HG02610 (cell line): ENCODE data around the gene CARM1.
"Not testable (repeated sequence)": the region's sequence is repeated elsewhere in the genome, so short reads cannot be mapped to it uniquely, and the experiment has no call there.

ENCODE experiments used
- ATAC-seq: cut with Tn5 transposase; IDR thresholded peaks from one replicate; pipeline ENCODE4 v1.9.1; 2021; ENCODE audit warnings: mild to moderate bottlenecking, moderate library complexity; ENCODE audit not compliant: unreplicated experiment

CARM1 gene

DNA sequence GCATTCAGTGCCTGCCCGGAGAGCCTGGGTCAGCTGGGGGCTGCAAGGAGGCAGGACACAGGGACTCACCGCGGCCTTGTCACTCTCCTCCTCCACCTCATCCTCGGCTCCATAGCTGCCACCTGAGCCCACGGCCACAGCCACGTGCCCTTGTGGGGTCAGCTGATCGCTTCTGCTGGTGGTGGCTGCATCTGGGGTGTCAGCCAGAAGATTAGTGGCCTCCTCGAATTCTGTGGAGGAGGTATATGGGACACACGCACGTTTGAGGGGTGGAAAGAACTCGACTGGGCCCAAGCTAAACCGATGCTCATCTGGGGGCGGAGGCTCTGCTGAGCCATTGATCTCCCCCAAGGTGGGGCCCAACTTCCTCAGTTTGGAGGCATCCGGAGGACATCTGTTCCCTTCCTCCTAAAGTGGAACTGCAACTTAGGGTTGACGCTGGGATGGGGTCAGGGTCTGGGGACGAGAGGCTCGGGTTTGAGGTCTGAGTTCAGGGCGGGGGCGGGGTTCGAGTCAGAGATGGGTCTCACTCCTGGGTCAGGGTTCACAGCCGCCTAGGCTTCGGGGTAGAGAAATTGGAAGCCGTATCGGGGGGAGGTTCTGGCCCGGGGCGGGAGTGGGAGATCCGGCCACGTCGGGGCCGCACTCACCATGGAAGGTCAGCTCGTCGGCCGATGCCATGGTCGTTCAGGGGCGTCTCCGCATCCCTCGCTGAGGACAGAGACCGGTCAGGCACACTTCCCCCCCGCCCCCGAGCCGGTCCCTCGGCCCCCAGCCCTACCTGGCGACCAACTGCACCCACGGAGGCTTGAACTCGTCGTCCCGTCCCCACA is 56.6 kb downstream of the CARM1 start:
- ATAC-seq = no peak

DNA sequence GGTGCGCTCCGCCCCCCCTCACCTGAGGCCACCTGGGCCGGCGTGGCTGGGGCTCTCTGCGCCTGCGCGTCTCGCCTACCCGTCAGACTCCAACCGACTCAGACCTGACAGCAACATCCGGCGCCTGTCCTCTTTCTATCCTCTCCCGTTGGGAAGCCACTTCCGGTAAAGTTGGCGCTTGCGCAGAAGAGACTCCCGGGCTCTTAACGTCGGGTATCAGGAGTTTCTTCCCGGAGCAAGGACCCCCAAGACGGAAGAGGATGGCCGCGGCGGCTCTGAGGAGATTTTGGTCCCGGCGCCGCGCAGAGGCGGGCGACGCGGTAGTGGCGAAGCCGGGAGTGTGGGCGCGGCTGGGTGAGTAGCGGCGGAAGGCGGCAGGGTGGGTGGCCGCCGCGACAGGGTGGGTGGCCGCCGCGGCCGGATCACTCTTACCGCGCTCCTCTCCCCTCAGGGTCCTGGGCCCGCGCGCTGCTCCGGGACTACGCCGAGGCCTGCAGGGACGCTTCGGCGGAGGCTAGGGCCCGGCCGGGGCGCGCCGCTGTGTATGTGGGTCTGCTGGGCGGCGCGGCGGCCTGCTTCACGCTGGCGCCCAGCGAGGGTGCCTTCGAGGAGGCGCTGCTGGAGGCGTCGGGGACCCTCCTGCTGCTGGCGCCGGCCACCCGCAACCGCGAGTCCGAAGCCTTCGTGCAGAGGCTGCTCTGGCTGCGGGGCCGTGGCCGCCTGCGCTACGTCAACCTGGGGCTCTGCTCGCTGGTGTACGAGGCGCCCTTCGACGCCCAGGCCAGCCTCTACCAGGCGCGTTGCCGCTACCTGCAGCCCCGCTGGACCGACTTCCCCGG is 57.4 kb downstream of the CARM1 start, which contains the start of the genes TIMM29 and YIPF2:
TIMM29 (plus strand) TSS at position 249 of the 839 bp plus-strand sequence; CDS start at position 261, 12 bp downstream.
YIPF2 (minus strand) TSS at position 77 of the 839 bp plus-strand sequence. CDS start 229 bp downstream, outside the sequence.
- peak; percentile 82 for ATAC-seq

DNA sequence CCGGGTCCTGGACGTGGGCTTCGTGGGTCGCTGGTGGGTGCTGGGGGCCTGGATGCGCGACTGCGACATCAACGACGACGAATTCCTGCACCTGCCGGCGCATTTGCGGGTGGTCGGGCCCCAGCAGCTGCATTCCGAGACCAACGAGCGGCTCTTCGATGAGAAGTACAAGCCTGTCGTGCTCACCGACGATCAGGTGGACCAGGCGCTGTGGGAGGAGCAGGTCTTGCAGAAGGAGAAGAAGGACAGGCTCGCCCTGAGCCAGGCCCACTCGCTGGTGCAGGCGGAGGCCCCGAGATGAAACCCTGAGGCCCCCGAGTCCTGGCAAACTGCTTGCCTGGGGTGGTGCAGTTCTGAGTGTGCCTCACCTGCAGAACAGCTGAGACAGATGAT is 58.0 kb downstream of the CARM1 start:
- no peak for ATAC-seq

DNA sequence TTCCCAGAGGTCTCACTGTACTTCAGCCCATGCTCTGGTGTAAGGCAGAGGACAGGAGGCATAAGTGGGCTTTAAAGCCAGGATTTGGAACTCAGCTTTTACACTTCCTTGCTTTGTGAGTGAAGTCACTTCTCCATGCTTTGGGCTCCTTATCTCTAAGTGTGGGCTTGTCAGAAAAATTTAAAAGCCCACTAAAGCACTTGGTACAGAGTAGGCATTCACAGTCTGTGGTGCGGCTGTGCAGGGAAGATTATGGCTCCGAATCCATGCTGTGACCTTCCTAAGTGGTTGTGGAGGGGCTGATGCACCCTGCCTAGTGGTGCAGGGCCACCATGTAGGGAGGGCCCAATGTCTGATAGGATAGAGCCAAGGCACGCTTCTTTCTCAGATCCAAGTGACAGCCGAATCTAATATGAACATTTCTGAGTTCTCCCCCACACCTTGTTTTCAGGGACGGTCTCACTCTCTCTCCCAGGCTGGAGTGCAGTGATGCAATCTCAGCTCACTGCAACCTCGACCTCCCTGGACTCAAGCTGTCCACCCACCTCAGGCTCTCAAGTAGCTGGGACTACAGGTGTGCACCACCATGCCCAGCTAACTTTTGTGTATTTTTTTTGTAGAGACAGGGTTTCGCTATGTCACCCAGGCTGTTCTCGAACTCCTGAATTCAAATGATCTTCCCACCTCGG is 64.2 kb downstream of the CARM1 start:
- no peak for ATAC-seq

DNA sequence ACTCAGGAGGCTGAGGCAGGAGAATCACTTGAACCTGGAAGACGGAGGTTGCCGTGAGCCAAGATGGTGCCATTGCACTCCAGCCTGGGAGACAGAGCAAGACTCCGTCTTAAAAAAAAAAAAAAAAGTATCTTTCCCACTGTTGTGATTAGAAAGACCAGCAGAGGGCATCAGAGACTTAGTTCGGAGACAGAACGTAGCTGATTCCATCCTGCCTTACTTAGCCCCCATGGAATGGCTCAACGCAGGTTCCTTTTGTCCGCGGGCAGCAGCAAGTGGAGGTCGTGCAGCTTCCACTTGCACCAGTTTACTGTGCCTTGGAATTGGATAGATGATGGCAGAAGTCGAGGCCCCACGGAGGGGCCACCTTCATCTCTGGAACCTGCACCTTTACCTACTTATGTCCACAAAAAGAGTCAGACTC is 65.3 kb downstream of the CARM1 start:
- no peak for ATAC-seq

DNA sequence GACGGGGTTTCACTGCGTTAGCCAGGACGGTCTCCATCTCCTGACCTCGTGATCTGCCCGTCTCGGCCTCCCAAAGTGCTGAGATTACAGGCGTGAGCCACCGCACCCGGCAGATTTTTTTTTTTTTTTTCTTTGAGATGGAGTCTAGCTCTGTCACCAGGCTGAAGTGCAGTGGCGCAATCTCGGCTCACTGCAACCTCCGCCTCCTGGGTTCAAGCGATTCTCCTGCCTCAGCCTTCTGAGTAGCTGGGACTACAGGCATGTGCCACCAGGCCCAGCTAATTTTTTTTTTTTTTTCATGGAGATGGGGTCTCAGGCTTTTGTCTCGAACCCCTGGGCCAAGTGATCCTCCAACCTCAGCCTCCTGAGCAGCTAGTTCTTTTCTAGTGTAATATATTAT is 70.3 kb downstream of the CARM1 start:
- ATAC-seq = not testable (repeated sequence)

DNA sequence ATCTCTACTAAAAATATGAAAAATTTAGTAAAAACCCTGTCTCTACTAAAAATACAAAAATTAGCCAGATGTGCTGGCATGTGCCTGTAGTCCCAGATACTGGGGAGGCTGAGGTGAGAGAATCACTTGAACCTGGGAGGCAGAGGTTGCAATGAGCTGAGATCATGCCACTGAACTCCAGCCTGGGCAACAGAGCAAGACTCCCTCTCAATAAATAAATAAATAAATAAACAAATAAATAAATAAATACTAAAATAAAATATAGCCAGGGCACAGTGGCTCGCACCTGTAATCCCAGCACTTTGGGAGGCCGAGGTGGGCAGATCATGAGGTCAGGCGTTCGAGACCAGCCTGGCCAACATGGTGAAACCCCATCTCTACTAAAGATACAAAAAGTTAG is 72.1 kb downstream of the CARM1 start:
- ATAC-seq = not testable (repeated sequence)

DNA sequence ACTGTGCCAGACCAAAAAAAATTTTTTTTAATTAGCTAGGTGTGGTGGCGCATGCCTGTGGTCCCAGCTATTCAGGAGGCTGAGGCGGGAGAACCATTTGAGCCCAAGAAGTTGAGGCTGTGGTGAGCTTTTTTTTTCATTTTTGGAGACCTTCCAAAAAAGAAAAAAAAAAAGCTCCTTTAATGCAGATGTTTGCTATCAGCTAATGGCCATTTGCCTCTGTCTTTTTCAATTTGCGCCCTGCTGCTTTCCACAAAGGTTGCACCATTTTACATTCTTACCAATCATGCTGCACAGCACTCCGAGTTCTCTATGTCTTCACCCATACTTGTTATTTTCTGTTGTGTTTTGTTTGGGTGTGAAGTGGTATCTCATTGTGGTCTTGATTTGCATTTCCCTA is 73.9 kb downstream of the CARM1 start:
- no peak for ATAC-seq

DNA sequence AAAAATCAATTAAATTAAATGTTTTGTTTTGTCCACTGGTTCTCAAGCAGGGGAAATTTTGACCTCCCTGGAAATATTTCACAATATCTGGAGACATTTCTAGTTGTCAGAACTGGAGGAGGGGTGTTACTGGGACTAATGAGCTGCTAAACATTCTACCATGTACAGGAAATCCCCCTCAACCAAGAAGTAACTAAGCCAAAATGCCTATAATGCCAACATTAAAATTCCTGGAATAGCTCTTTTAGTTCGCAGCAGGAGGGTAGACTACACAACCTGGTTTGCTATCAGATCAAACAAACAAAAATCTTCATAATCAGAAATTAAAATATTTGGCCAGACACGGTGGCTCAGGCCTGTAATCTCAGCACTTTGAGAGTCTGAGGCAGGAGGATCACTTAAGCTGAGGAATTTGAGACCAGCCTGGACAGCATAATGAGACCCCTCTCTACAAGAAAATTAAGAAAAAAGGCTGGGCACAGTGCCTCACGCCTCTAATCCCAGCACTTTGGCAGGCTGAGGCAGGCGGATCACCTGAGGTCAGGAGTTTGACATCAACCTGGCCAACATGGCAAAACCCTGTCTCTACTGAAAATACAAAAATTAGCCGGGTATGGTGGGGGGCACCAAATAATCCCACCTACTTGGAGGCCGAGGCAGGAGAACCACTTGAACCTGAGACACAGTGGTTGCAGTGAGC is 75.8 kb downstream of the CARM1 start:
- ATAC-seq = no peak

DNA sequence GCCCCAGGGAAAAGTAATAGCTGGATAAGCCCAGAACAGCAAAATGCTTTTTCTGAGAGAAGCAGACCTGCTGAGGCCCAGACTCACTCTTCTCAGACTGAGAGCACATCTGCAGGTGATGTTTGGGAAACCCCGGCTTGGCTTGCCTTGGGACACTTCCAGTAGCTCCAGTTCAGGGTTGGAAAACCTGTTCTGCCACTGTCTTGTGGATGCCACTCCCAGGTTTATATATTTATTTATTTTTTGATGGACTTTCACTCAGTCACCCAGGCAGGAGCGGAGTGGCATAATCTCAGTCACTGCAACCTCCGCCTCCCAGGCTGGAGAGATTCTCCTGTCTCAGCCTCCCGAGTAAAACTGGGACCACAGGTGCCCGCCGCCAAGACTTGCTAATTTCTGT is 81.5 kb downstream of the CARM1 start:
- ATAC-seq = no peak

DNA sequence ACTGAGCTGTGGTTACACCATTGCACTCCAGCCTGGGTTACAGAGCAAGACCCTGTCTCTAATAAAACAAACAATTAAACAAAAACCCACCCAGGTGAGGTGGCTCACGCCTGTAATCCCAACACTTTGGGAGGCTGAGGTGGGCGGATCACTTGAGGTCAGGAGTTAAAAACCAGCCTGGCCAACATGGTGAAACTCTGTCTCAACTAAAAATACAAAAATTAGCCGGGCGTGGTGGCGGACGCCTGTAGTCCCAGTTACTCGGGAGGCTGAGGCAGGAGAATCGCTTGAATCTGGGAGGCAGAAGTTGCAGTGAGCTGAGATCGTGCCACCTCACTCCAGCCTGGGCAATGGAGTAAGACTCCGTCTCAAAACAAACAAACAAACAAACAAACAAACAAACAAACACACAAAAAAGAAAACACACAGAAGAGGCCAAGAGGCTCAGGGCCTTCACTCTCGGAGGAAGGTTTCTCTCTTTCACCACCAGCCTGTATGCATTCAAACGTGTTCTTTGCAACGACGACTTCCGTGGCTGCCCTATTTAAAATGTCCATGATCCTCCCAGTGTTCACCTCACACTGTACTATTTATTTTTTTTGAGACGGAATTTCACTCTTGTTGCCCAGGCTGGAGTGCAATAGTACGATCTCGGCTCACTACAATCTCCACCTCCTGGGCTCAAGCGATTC is 88.1 kb downstream of the CARM1 start:
- ATAC-seq = not testable (repeated sequence)

DNA sequence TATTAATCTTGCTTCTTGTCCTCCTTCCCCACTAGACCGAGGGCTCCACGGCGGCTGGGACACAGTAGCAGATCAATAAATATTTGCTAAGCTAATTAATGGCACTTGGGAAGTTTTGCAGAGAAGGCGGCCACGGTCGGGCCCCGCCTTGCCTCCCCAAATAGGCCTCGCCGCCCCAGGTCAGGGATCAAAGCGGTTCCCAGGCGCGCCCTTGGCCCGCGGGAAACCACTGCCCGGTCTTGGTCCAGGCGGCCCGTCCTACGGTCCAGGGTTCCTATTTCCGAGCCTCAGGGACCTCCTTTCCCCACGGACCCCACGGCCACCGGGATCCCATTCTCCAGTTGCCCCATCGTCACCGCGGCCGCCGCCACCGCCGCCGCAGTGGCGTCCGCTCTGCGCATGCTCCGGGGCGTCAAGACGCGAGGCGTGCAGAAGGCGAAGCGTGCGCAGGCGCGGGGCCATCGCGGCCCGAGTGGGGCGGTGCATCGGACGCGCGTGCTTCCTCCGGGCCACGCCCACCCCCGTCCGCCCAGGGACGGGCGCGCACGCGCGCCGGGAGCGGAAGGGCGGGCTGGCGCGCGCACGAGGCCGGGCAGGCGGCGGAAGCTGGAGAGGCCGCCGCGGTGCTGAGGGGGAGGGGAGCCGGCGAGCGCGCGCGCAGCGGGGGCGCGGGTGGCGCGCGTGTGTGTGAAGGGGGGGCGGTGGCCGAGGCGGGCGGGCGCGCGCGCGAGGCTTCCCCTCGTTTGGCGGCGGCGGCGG is 89.1 kb downstream of the CARM1 start, which contains the start of gene SMARCA4:
SMARCA4 (plus strand) TSS at position 717 of the 759 bp plus-strand sequence. CDS start 23,122 bp downstream, outside the sequence.
- peak; percentile 77 for ATAC-seq

DNA sequence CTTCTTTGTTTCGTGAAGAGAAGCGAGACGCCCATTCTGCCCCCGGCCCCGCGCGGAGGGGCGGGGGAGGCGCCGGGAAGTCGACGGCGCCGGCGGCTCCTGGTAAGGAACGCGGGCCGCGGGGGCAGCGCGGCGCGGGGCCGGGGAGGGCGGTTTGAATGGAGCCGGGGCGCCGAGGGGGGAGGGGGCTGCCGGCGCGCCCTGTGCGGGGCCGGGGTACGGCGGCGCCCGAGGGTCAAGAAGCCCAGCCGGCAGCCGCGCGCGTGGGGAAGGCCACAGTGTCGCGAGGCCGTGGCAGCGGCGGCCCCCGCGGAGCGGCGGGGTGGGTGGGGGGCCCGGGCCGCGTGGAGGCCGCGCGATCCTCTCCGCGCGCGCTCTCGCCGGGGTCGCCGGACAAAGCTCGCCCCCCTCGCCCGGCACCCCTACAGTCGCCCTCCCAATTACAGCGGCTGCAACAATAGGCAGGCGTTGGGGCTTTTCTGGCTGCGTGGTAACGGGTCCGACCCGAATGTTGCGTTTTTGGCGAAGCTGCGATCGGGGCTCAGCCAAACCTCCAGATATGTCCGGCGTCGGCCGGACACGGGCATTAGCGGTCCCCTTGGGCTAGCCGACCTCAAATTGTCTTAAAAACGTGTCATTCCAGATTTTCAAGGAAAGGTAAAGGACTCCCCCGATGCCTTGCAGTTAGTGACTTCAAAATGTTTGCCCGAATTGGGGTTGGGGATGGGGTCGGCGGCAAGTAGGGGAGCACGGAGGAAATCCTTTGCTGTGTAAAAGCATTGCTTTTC is 89.9 kb downstream of the CARM1 start:
- peak; percentile 34 for ATAC-seq

DNA sequence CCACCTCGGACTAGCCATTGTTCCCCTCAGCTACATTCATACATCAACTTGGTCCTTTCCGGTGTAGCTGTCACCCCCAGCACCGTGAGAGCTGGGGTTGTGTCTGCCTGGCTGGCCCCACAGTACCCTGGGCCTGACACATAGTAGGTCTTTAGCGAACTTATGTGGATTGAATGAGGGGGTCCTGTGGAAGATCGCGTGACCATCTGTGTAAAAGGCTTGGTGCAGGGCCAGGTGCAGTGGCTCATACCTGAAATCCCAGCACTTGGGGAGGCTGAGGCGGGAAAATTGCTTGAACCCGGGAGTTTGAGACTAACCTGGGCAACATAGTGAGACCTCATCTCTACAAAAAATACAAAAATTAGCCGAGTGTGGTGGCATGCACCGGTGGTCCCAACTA is 91.5 kb downstream of the CARM1 start:
- no peak for ATAC-seq

DNA sequence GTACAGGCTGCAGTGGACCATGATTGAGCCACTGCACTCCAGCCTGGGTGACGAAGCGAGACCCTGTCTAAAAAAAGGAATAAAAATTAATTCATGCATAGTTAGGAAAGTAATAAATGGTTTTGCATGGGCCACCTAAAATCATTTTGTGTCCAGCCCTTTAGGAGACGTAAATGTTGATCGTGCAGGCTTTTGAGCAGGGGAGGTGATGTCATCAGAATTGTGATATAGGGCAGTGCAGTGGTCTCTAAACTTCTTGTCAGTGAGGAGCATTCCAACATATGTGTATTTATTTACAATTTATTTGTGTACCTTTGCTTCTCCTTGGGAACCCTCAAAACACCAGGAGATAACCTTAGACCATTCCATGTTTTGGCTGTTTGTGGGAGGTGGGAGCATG is 92.5 kb downstream of the CARM1 start:
- ATAC-seq = no peak

DNA sequence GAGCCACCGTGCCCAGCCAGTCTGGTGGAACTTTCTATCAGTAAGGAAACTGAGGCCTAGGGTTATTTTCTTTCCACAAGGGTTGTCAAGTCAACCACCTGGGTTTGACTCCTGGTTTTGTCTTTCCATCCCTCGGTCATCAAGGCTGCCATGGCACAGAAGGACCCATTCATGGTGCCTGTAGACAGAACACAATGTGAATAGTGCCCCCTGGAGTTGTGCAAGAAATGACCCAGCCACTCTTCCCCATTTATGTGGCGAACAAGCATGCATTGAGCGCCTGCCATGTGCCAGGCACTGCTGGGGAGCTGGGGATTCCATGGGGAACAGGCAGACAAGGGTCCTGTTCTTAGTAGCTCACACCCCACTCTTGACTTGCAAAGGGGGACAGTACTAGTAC is 93.5 kb downstream of the CARM1 start:
- no peak for ATAC-seq

DNA sequence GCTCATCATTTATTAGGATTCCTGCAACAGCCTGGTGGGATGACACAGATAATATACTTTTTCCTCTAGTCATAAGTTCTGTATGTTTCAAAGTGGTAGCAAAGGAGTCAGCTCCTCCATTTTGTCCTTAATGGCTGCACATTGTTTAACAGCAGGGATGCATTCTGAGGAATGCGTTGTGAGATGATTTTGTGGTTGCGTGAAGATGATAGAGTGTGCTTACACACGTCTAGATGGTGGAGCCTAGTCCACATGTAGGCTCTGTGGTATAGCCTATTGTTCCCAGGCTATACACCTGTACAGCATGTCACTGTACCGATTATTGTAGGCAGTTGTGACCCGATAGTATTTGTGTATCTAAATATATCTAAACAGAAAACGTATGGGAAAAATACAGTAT is 94.0 kb downstream of the CARM1 start:
- ATAC-seq = no peak

DNA sequence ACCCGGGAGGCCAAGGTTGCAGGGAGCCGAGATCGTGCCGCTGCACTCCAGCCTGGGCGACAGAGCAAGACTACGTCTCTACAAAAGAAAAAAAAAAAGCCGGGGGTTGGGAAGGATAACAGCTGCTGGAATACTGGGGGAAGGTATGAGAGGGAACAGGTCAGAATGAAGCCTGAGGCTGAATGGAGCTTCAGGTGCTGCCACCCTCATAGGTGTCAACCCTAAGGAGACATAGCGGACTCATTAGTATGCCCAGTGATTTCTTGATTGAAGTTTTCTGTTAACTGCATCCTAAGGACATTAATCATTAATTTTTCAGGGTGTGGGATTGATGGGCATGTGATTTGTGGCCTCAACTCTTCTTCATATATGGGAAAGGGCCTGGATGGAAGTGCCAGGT is 95.5 kb downstream of the CARM1 start:
- ATAC-seq = no peak
